Smooth muscle cell (in vitro differentiated cells): ENCODE data around the gene HADHA. TPM values are rescaled to one million over a fixed set of nuclear protein-coding genes. Genes with fewer than 3 reads are reported as not detected.

Source experiments
- DNase-seq: peaks from one replicate; lab custom pipeline; 2025; ENCODE audit not compliant: unreplicated experiment; lab: John Stamatoyannopoulos, UW
- H2AFZ ChIP-seq: fragments of 200-600 bp; sonication (generic); 2 replicates; pipeline ENCODE4 v1.6.0; 2016; ENCODE audit warnings: antibody characterized with exemption, low read depth, mild to moderate bottlenecking
- H3F3A ChIP-seq: fragments of 200-600 bp; sonication (generic); 2 replicates; pipeline ENCODE4 v1.6.0; 2017; ENCODE audit warnings: antibody characterized with exemption, low read depth
- H3K27ac ChIP-seq: fragments of 200-600 bp; sonication (generic); 2 replicates; pipeline ENCODE4 v1.5.1; 2016; ENCODE audit warnings: low read depth, mild to moderate bottlenecking
- H3K27me3 ChIP-seq: fragments of 200-600 bp; sonication (generic); 2 replicates; pipeline ENCODE4 v1.6.1; 2016; ENCODE audit warnings: low read depth, mild to moderate bottlenecking
- H3K36me3 ChIP-seq: fragments of 200-600 bp; sonication (generic); 2 replicates; pipeline ENCODE4 v1.5.1; 2016; ENCODE audit warnings: low read depth
- H3K4me1 ChIP-seq: fragments of 200-600 bp; sonication (generic); 2 replicates; pipeline ENCODE4 v1.5.1; 2016; ENCODE audit warnings: low read depth
- H3K4me2 ChIP-seq: fragments of 200-600 bp; sonication (generic); 2 replicates; pipeline ENCODE4 v1.6.0; 2016; ENCODE audit warnings: mild to moderate bottlenecking
- H3K4me3 ChIP-seq: fragments of 200-600 bp; sonication (generic); 2 replicates; pipeline ENCODE4 v1.5.1; 2016; ENCODE audit warnings: mild to moderate bottlenecking
- H3K79me2 ChIP-seq: fragments of 200-600 bp; sonication (generic); 2 replicates; pipeline ENCODE4 v1.6.0; 2016; ENCODE audit warnings: low read depth, mild to moderate bottlenecking
- H3K9ac ChIP-seq: fragments of 200-600 bp; sonication (generic); 2 replicates; pipeline ENCODE4 v1.6.0; 2016; ENCODE audit warnings: low read depth
- H3K9me3 ChIP-seq: fragments of 200-600 bp; sonication (generic); replicated peaks from 2 replicates; pipeline ENCODE4 v1.5.1; 2016; ENCODE audit warnings: low read depth
- H4K20me1 ChIP-seq: fragments of 200-600 bp; sonication (generic); 2 replicates; pipeline ENCODE4 v1.6.0; 2016; ENCODE audit warnings: low read depth
- CTCF ChIP-seq: fragments of 200-600 bp; sonication (generic); IDR thresholded peaks from 2 replicates; pipeline ENCODE4 v1.5.1; 2017; ENCODE audit warnings: borderline replicate concordance, mild to moderate bottlenecking, antibody characterized with exemption; ENCODE audit not compliant: insufficient read depth, poor library complexity, severe bottlenecking
- WGBS: methylation state at CpG from one replicate; pipeline ENCODE4 v1.1.7; 2016; ENCODE audit warnings: low lambda C conversion rate; 5-methylcytosine and 5-hydroxymethylcytosine counted together
- polyA plus RNA-seq: library from polyadenylated mRNA; unstranded; fragments of >200 nt; fragmentation: Nextera tagmentation; extraction: Ambion mirVana; gene quantifications from 2 replicates; pipeline ENCODE4 v1.2.1, GENCODE V29; 2016
- total RNA-seq: library from RNA; depleted of rRNA; stranded (reverse); fragments of >200 nt; gene quantifications from 2 replicates; pipeline ENCODE4 v1.2.3, GENCODE V29; 2014

Gene HADHA
- total and polyA plus RNA-seq, 2 experiments from 2014 or later, result 96.9 to 111 TPM

GRCh38 chr2:26182441-26182840 is 62.0 kb downstream of the HADHA start:
- no peak overlapping the region for H3K27ac ChIP-seq
- H3K79me2 ChIP-seq, result no peaks in the 10 kb centered on the region
- DNase-seq, result no peak
- no peak overlapping the region for H3K4me2 ChIP-seq
- H3K9ac ChIP-seq, result no peak overlapping the region
- H3K4me1 ChIP-seq, result peaks cover 5% of the 10 kb centered on the region
- no peak overlapping the region for H3K4me3 ChIP-seq
- TF ChIP-seq CTCF, result no peak
- 93% methylated on average over 5 of the region's 5 CpGs for WGBS
- no peaks in the 10 kb centered on the region for H3K27me3 ChIP-seq
- no peaks in the 10 kb centered on the region for H4K20me1 ChIP-seq
- H2AFZ ChIP-seq, result no peak overlapping the region
- no peaks in the 10 kb centered on the region for H3K9me3 ChIP-seq
- H3F3A ChIP-seq, result no peaks in the 10 kb centered on the region
- no peaks in the 10 kb centered on the region for H3K36me3 ChIP-seq

GRCh38 chr2:26179446-26179913 is 65.0 kb downstream of the HADHA start:
- Histone ChIP-seq H3K36me3 (no peaks in the 10 kb centered on the region), H3K9ac (no peak overlapping the region), H3K4me3 (peak overlapping the region; percentile 60), H3K27me3 (peaks cover 2% of the 10 kb centered on the region), H4K20me1 (no peaks in the 10 kb centered on the region), H3K4me1 (peaks cover 5% of the 10 kb centered on the region), H3K27ac (no peak overlapping the region), H3K9me3 (no peaks in the 10 kb centered on the region), H3F3A (no peaks in the 10 kb centered on the region), H3K79me2 (no peaks in the 10 kb centered on the region), H3K4me2 (peak overlapping the region; percentile 96), H2AFZ (peak overlapping the region; percentile 88)
- WGBS, result 24% methylated on average over 11 of the region's 12 CpGs
- TF ChIP-seq CTCF, result no peak
- no peak for DNase-seq

- 6% methylated on average over 12 of the region's 48 CpGs for WGBS
- no peaks in the 10 kb centered on the region for H3K79me2 ChIP-seq
- H3K4me3 ChIP-seq, result peak overlapping the region; percentile 60
- DNase-seq, result no peak
- H3K27me3 ChIP-seq, result peaks cover 8% of the 10 kb centered on the region
- no peaks in the 10 kb centered on the region for H3K9me3 ChIP-seq
- H3K9ac ChIP-seq, result no peak overlapping the region
- peak overlapping the region; percentile 88 for H2AFZ ChIP-seq
- H3K27ac ChIP-seq, result no peak overlapping the region
- H3K4me2 ChIP-seq, result peak overlapping the region; percentile 96
- H3K36me3 ChIP-seq, result no peaks in the 10 kb centered on the region
- no peak for TF ChIP-seq CTCF
- H4K20me1 ChIP-seq, result no peaks in the 10 kb centered on the region
- no peaks in the 10 kb centered on the region for H3F3A ChIP-seq
- peaks cover 5% of the 10 kb centered on the region for H3K4me1 ChIP-seq
Observed at GRCh38 chr2:26178746-26179436, 65.5 kb downstream of the HADHA start.

DNA sequence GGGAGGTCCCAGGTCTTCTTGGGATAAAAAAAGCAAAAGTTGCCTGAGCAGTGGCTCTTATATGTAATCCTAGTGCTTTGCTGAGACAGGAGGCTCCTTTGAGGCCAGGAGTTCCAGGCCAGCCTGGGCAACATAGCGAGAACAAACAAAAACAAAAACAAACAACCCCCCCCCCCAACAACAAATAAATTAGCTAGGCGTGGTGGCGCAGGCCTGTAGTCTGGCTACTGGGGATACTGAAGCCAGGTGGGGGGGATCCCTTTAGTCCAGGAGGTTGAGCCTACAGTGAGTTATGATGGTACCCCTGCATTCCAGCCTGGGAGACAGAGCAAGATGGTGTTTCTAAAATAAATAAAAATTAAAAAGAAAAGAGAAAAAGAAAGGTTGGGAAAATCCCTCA is 66.2 kb downstream of the HADHA start:
- H3F3A ChIP-seq, result no peaks in the 10 kb centered on the region
- H3K4me2 ChIP-seq, result peak overlapping the region; percentile 96
- peak overlapping the region; percentile 60 for H3K4me3 ChIP-seq
- no peak overlapping the region for H3K9ac ChIP-seq
- no peaks in the 10 kb centered on the region for H4K20me1 ChIP-seq
- no peak for TF ChIP-seq CTCF
- no peak for DNase-seq
- peaks cover 14% of the 10 kb centered on the region for H3K27me3 ChIP-seq
- no peaks in the 10 kb centered on the region for H3K9me3 ChIP-seq
- H3K79me2 ChIP-seq, result no peaks in the 10 kb centered on the region
- WGBS, result 83% methylated on average over 3 of the region's 3 CpGs
- H3K36me3 ChIP-seq, result no peaks in the 10 kb centered on the region
- H2AFZ ChIP-seq, result no peak overlapping the region
- H3K27ac ChIP-seq, result no peak overlapping the region
- H3K4me1 ChIP-seq, result peaks cover 5% of the 10 kb centered on the region
